MM.1S (cell line): ENCODE results near the gene ZNF726.

Experiments used
- EZH2 ChIP-seq: fragments of 300-600 bp; sonication (generic); optimal IDR thresholded peaks from 2 replicates; pipeline ENCODE3; 2017; ENCODE audit warnings: low read depth, mild to moderate bottlenecking, antibody characterized with exemption, low read length, mixed read lengths
- EZH2phosphoT487 ChIP-seq: fragments of 300-600 bp; sonication (generic); IDR thresholded peaks from 2 replicates; pipeline ENCODE4 v1.6.1; 2018; ENCODE audit warnings: antibody characterized with exemption, low read length
- TF ChIP-seq, protein P1 (sequence below): fragments of 300-600 bp; sonication (generic); IDR thresholded peaks from 2 replicates; pipeline ENCODE4 v1.5.1; 2016; ENCODE audit warnings: antibody characterized with exemption, low read length, mixed read lengths

DNA sequence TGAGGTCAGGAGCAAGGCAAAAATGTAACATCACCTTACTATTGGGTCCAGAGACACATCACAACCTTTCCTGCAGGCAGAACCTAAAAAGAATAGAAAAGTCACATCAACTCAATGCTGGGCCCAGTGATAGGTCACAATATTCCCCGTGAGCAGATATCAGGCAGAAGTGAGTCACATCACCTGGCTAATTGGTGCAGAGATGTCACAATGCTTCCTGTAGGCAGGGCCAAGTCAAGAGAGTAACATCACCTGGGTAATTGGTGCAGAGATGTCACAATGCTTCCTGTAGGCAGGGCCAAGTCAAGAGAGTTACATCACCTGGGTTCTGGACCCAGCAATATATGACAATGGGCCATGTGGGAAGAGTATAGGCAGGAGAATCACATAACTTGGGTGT lies 63.4 kb downstream of the ZNF726 start:
- TF ChIP-seq, protein P1, sequence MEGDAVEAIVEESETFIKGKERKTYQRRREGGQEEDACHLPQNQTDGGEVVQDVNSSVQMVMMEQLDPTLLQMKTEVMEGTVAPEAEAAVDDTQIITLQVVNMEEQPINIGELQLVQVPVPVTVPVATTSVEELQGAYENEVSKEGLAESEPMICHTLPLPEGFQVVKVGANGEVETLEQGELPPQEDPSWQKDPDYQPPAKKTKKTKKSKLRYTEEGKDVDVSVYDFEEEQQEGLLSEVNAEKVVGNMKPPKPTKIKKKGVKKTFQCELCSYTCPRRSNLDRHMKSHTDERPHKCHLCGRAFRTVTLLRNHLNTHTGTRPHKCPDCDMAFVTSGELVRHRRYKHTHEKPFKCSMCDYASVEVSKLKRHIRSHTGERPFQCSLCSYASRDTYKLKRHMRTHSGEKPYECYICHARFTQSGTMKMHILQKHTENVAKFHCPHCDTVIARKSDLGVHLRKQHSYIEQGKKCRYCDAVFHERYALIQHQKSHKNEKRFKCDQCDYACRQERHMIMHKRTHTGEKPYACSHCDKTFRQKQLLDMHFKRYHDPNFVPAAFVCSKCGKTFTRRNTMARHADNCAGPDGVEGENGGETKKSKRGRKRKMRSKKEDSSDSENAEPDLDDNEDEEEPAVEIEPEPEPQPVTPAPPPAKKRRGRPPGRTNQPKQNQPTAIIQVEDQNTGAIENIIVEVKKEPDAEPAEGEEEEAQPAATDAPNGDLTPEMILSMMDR: no peak
- TF ChIP-seq EZH2 (no peak), EZH2phosphoT487 (no peak)
